GM19438 (cell line): Measurements from ENCODE around the gene THAP7.

Source experiments
- ATAC-seq: cut with Tn5 transposase; IDR thresholded peaks from one replicate; pipeline ENCODE4 v1.9.1; 2021; ENCODE audit warnings: low read depth; ENCODE audit not compliant: unreplicated experiment

Gene THAP7

GRCh38 chr22:20994128-20994901, 7.6 kb downstream of the THAP7 start:
- no peak for ATAC-seq

DNA sequence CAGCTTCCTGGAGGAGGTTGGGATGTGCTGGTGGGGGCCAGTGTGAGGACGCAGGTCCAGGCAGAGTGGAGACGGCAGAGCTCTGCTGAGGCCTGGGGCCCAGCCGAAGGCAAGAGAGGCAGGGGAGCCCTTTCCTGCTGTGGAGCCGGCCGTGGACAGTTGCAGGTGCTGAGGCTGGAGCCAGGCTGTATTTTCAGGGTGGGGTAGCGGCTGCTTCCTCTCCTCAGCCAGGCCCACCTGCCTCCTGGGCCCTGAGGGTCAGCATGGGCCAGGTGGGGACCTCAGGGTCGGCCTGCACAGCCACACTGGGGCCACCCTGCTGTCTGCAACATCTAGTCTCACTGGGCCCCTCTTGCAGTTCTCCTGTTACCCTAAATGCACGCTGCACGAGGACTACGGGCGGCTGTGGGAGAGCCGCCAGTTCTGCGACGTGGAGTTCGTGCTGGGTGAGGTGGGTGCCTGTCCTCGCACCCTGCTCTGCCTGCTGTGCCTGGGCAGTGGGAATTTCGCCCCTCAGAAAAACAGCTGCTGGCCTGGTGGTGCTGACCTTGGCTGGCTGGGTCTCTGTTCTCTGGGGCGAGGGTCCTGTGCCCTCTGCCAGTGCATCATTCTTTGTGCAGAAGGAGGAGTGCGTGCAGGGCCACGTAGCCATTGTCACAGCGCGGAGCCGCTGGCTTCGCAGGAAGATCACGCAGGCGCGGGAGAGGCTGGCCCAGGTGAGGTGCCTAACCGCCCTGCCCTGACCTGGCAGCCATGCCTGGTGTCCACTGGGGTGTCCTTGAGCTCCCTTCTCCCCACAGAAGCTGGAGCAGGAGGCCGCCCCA, 8.4 kb downstream of the THAP7 start:
- ATAC-seq, result no peak

DNA sequence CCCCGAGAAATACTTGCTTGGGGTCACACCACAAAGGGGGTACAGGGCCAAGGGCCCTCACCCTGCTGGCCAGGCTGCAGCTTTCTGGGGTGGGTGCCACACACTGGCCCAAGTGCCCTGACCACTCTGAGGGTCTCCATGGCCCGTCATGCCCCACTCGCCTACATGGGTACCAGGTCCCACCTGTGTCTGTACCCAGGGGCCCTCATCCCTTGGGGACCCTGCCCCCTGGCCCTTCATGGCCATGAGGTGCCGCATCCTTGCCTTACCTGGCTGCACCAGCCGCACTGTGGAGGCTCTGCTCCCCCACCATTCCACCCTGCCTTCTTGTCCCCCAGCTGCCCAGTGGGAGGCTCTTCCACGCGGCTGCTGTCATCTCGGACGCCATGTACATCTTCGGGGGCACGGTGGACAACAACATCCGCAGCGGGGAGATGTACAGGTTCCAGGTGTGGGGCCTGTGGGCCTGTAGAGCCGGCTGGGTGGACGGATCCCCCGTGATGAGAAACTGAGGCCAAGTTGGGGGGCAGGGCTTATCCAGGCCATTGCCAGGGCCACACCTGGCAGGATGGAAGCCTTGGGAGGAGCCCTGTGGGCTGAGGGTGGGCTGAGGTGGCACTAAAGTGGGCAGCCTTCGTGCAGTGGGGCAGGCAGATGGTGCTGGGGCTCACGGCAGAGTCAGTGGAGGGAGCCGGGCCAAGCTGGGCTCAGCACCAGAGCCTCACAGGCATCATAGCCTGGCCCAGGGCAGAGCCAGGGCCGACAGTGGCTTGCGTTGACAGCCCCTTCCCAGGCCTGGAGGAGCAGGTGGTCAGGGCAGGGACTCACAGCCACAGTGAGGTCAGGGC, 9.2 kb downstream of the THAP7 start:
- ATAC-seq, result no peak

DNA sequence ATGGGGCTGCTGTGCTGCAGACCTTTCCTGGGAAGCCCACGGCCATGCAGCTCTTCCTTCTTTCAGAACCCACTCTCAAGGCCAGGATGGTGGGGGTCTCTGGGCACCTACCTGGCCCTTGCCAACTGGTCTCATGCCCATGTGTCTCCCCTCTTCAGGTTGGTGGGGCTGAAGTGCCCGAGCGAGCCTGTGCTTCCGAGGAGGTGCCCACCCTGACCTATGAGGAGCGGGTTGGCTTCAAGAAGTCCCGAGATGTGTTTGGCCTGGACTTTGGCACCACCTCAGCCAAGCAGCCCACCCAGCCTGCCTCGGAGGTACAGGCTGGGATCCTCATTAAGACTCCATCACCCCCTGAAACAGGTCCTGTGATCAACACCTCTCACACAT, 9.9 kb downstream of the THAP7 start:
- no peak for ATAC-seq

GRCh38 chr22:20991252-20992055, 10.5 kb downstream of the THAP7 start:
- no peak for ATAC-seq

- ATAC-seq, result no peak
These were observed 11.4 kb downstream of the THAP7 start for GRCh38 chr22:20990184-20991180.

- no peak for ATAC-seq
These were observed 12.4 kb downstream of the THAP7 start for GRCh38 chr22:20989323-20990138.

DNA sequence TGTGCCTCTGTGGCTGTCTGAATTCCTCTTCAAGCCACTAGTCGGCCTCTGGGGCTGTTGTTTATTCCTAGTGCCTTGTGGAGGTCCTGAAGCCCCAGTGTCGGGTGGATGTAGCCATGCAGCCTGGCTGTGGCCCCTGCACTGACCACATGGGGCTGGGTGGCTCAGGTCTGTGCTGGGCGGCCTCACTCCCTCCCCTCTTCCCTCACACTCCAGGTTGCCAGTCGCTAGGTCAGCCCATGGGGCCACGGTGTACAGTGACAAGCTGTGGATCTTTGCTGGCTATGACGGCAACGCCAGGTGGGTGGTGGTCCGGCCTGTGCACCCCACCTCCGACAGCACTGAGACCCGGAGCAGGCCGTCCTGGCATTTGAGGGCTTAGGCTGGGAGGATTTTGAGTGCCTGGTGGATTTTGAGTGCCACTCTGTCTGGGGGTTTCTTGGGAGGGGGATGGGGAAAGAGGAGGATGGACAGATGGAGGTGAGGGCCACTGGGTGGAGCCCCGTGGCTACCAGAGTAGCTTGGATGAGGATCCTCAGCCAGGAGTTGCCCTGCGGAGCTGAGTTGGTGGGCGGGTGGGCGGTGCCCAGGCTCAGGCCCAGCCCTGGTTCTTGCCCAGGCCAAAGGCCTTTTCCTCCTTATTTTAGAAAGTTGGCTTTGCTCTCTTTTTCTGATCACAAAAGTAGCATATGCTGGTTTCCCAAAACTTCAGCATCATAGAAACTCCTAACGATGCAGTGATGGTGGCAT, 13.2 kb downstream of the THAP7 start:
- no peak for ATAC-seq

DNA sequence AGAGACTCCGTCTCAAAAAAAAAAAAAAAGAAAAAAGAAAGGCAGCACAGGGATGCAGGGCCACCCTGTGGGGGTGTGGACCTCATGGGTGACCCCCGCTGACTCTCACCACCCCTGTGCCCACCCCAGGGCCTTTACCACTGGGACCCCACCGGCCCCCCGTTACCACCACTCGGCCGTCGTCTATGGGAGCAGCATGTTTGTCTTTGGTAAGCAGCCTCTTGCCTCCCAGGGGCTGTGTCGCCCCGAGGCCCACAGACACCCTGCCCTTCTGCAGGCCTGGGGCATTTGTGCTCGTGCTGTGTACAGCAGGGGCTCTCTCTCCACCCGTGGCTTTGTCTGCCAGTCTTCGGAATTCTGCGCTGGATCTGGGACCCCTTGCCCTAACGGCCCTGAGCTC, 14.5 kb downstream of the THAP7 start:
- no peak for ATAC-seq

- no peak for ATAC-seq
These were observed 15.6 kb downstream of the THAP7 start for GRCh38 chr22:20986365-20986764.

- ATAC-seq, result no peak
These were observed 16.2 kb downstream of the THAP7 start for GRCh38 chr22:20985720-20986119.

- no peak for ATAC-seq
These were observed 18.7 kb downstream of the THAP7 start for GRCh38 chr22:20983081-20983771.

DNA sequence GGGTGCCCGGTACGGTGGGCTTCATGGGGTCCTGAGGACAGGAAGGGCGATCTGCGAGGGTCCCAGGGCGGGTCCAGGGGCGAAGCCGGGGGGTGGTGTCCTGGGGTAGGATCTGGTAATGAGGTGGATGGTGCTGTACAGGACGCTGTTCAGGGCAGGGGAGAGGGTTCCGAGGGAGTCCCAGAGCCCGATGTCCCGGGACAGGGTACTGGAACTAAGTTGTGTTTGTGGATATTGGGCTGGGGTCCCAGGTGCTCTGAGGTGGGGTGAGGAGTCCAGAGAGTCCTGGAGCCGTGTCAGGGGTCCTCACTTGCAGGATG, 19.4 kb downstream of the THAP7 start:
- ATAC-seq, result no peak

- peak; percentile 82 for ATAC-seq
These were observed 19.9 kb downstream of the THAP7 start, which contains the start of gene LZTR1 for GRCh38 chr22:20981787-20982562. LZTR1 (plus strand) TSS chr22:20982297; CDS start chr22:20982372, 75 bp downstream.

- ATAC-seq, result no peak
These were observed 20.8 kb downstream of the THAP7 start for GRCh38 chr22:20980938-20981722.
